Measurements from ENCODE around the gene UBA5.

The UBA5 gene

GRCh38 chr3:132654721-132655120, 5.4 kb upstream of the UBA5 start:
- no peak for DNase-seq

GRCh38 chr3:132655471-132655870, 4.7 kb upstream of the UBA5 start:
- DNase-seq: no peak

GRCh38 chr3:132657869-132658747, 2.0 kb upstream of the UBA5 start:
- DNase-seq: no peak

GRCh38 chr3:132659000-132659364, 1.1 kb upstream of the UBA5 start:
- no peak for DNase-seq

GRCh38 chr3:132659365-132660051, 621 bp upstream of the UBA5 start, which contains the start of gene ACAD11:
Gene ACAD11, minus strand, starts transcription at chr3:132659809. Its CDS starts 58 bp downstream, at chr3:132659751.
- DNase-seq: peak; percentile 7

- no peak for DNase-seq
Measured at GRCh38 chr3:132660811-132661070, 612 bp downstream of the UBA5 start.

- no peak for DNase-seq
Measured at GRCh38 chr3:132661101-132661500, 972 bp downstream of the UBA5 start.

GRCh38 chr3:132662212-132662611, 2.1 kb downstream of the UBA5 start:
- DNase-seq: no peak

- DNase-seq: no peak
Measured at GRCh38 chr3:132665230-132665745, 5.2 kb downstream of the UBA5 start.

GRCh38 chr3:132669256-132669777, 9.2 kb downstream of the UBA5 start:
- DNase-seq: no peak

- DNase-seq: no peak
Measured at GRCh38 chr3:132675408-132675807, 15.3 kb downstream of the UBA5 start.

GRCh38 chr3:132679911-132680310, 19.8 kb downstream of the UBA5 start:
- no peak for DNase-seq

GRCh38 chr3:132681421-132681820, 21.3 kb downstream of the UBA5 start:
- DNase-seq: no peak

- DNase-seq: no peak
Measured at GRCh38 chr3:132682201-132682600, 22.1 kb downstream of the UBA5 start.

- no peak for DNase-seq
Measured at GRCh38 chr3:132690040-132690439, 29.9 kb downstream of the UBA5 start.

- DNase-seq: no peak
Measured at GRCh38 chr3:132694991-132695390, 34.9 kb downstream of the UBA5 start.

GRCh38 chr3:132695422-132695821, 35.3 kb downstream of the UBA5 start:
- no peak for DNase-seq

- DNase-seq: no peak
Measured at GRCh38 chr3:132703733-132704132, 43.6 kb downstream of the UBA5 start.

- DNase-seq: no peak
Measured at GRCh38 chr3:132709761-132710160, 49.6 kb downstream of the UBA5 start.

- no peak for DNase-seq
Measured at GRCh38 chr3:132710311-132710710, 50.2 kb downstream of the UBA5 start.

- no peak for DNase-seq
Measured at GRCh38 chr3:132713977-132714727, 54.0 kb downstream of the UBA5 start.

GRCh38 chr3:132716372-132716771, 56.2 kb downstream of the UBA5 start:
- no peak for DNase-seq

GRCh38 chr3:132720228-132720627, 60.1 kb downstream of the UBA5 start:
- DNase-seq: no peak
